Globus pallidus (tissue), 1 donor: ENCODE results near the gene COL21A1.
"Not testable (repeated sequence)": the region's sequence is repeated elsewhere in the genome, so short reads cannot be mapped to it uniquely, and the experiment has no call there.

Source experiments
- DNase-seq: peaks from one replicate; pipeline ENCODE4 v3.0.0-alpha.2; 2015; ENCODE audit warnings: low spot score

COL21A1 gene

GRCh38 chr6:56246881-56247653 lies at the start of gene COL21A1:
Gene COL21A1, minus strand, starts transcription at chr6:56247580. Its CDS starts 64,962 bp downstream, at chr6:56182618.
- no peak for DNase-seq

GRCh38 chr6:56293781-56294180 lies 46.4 kb upstream of the COL21A1 start:
- no peak for DNase-seq

- peak; percentile 26 for DNase-seq
Measured at GRCh38 chr6:56292505-56293181, 45.3 kb upstream of the COL21A1 start.

DNA sequence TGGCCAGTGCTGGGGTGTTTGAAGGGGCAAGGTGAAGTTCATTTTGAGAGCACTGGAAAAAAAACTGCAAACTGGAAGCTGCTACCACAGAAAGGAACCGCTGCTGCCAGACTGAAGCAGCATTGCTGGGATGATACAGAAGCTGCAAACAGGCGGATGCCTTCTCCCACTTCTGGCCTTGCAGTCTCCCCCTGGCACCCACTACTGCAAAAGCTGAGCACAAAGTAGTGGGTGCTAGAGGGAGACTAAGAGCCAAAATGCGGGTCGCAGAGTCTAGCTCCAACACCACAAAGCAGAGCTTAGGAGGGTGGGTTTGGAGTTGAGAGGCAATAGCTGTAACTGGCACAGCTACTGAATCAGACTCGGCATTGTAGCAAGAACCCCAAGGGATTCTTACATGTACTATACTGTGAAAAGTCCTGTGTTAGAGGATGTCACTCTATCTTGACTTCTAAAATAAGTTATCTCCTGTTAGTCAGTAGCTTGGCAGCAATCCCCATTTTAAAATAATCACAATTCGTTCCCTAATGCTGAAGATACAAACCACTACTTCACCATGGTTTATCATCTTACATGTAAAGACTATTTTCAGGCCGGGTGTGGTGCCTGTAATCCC lies 44.0 kb upstream of the COL21A1 start:
- no peak for DNase-seq

DNA sequence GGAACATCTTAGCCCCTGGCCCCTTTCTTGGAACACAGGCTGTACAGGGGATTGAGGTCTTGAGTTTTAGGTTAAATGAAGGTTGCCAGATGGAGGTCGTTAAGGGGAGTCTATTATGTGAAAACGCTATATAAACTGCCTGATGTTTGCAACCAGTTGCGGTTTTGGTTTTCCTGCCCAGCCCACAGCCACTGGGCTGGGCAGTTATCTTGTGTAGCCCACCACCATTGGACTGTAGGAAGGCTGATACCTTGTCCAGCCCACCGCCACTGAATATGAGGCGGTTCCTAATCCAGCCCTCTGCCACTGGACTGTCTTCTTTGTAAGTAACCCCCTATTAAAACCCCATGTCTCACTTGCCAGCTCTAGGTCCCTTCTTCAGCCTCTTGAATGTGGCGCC lies 42.3 kb upstream of the COL21A1 start:
- no peak for DNase-seq

- DNase-seq, result no peak
Measured at GRCh38 chr6:56288347-56288746, 41.0 kb upstream of the COL21A1 start.

GRCh38 chr6:56282391-56282790 lies 35.0 kb upstream of the COL21A1 start:
- DNase-seq, result no peak

GRCh38 chr6:56280126-56280525 lies 32.7 kb upstream of the COL21A1 start:
- no peak for DNase-seq

GRCh38 chr6:56279331-56280080 lies 32.1 kb upstream of the COL21A1 start:
- DNase-seq, result no peak

- DNase-seq, result no peak
Measured at GRCh38 chr6:56278171-56278591, 30.8 kb upstream of the COL21A1 start.

- DNase-seq, result no peak
Measured at GRCh38 chr6:56270812-56271441, 23.5 kb upstream of the COL21A1 start.

- DNase-seq, result no peak
Measured at GRCh38 chr6:56268266-56268665, 20.9 kb upstream of the COL21A1 start.

DNA sequence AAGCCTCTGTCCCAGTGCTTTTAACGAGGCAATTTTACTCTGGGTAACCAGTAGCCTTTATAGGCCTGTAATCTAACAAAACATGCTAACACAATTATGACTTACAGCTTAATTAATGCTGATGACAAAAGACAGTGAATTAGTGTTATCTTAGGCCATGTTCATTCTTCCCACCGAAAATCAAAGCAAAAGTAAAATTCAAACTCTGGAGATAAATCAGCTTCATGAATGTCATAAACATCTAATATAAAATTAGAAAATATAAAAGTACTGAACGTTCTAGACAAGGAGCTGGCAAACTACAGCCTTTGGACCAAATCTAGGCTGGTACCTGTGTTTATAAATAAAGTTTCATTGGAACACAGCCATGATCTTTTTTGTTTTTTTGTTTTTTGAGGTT lies 18.6 kb upstream of the COL21A1 start:
- DNase-seq, result no peak

DNA sequence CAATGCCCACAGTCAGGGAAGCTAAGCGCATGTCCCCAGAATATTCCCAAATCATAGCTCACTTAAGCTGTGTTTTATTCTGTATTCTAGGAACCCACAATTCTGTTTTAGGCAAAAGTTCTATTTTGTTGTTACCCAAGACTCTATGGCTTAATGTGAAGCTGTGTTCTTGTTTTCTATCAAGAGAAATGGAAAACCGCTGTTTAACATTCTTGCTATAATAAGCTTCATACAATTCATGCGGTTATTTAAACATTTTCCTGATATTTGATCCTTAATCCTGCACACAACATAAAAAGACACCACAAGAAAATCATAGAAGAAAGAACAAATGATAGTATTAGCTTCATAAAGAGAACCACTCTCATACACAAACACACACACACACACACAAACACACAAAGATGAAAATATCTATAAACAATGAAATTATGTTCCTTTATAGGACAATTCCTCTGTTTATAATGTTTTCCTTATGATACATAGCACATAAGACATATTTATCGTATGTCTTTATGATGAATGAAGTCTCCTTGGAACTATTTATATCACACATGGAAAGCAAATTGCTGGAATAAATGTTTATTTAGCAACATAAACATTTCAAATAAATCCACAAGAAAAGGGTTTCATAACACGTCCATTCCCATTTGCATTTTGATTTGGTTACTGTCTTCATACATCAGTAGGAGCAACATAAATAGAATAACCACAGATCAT lies 16.4 kb upstream of the COL21A1 start:
- DNase-seq, result no peak

GRCh38 chr6:56260593-56260992 lies 13.2 kb upstream of the COL21A1 start:
- not testable (repeated sequence) for DNase-seq

- no peak for DNase-seq
Measured at GRCh38 chr6:56259234-56260077, 12.1 kb upstream of the COL21A1 start.

- no peak for DNase-seq
Measured at GRCh38 chr6:56255349-56255748, 8.0 kb upstream of the COL21A1 start.

GRCh38 chr6:56250266-56250665 lies 2.9 kb upstream of the COL21A1 start:
- DNase-seq, result no peak

- DNase-seq, result no peak
Measured at GRCh38 chr6:56247654-56248122, 308 bp upstream of the COL21A1 start.

DNA sequence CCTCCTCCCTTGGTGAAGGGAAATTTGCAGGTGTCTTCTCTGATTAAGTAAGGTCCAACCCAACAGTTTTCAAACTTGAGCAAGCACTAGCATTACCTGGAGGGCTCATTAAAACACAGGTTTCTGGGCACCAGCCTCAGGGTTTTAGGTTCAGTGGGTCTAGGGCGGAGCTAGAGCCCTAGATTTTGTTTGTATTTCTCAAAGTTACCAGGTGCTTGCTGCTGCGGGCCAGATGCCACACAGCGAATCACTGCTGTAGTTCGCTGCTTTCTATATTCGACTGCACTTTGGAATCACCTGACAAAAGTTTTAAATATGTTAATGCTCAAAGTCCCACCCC lies 869 bp downstream of the COL21A1 start:
- DNase-seq, result no peak
